ENCODE results near the gene TEX29. TPM values are rescaled to one million over a fixed set of nuclear protein-coding genes. Genes with fewer than 3 reads are reported as not detected.

Gene TEX29
- total RNA-seq, 4 donors from 2014 or later, result not detected

GRCh38 chr13:111359237-111359915, 38.9 kb downstream of the TEX29 start:
- DNase-seq, result no peak
- intact Hi-C loops (cut with DNase I), result no loop called here
- 65 to 68% methylated on average over 11 of the region's 11 CpGs for WGBS, 2 donors
- TF ChIP-seq POLR2A (IDR thresholded peaks at IDR 0.05), result no peak
- TF ChIP-seq CTCF (IDR thresholded peaks at IDR 0.05), result no peak
- no peaks in the 10 kb centered on the region for H3K27me3 ChIP-seq
- H3K27ac ChIP-seq, result no peak overlapping the region
- no peak overlapping the region for H3K4me3 ChIP-seq (replicated peaks in 1 of 3)
- H3K9me3 ChIP-seq, result no peaks in the 10 kb centered on the region
- no peaks in the 10 kb centered on the region for H3K4me1 ChIP-seq
- H3K36me3 ChIP-seq, result no peaks in the 10 kb centered on the region

- no peaks in the 10 kb centered on the region for H3K36me3 ChIP-seq
- H3K4me1 ChIP-seq, result no peaks in the 10 kb centered on the region
- intact Hi-C loops (cut with DNase I), result no loop called here
- DNase-seq, result no peak
- no peaks in the 10 kb centered on the region for H3K9me3 ChIP-seq
- H3K27ac ChIP-seq, result no peak overlapping the region
- TF ChIP-seq CTCF (IDR thresholded peaks at IDR 0.05), result no peak
- TF ChIP-seq POLR2A (IDR thresholded peaks at IDR 0.05), result no peak
- 79 to 83% methylated on average over 7 of the region's 7 CpGs for WGBS, 2 donors
- H3K27me3 ChIP-seq, result no peaks in the 10 kb centered on the region
- H3K4me3 ChIP-seq (replicated peaks in 1 of 3), result no peak overlapping the region
These were observed 39.5 kb downstream of the TEX29 start for GRCh38 chr13:111359930-111360329.

GRCh38 chr13:111360452-111360851, 40.0 kb downstream of the TEX29 start:
- no peak overlapping the region for H3K27ac ChIP-seq
- intact Hi-C loops (cut with DNase I), result no loop called here
- no peak for TF ChIP-seq CTCF (IDR thresholded peaks at IDR 0.05)
- TF ChIP-seq POLR2A (IDR thresholded peaks at IDR 0.05), result no peak
- no peak overlapping the region for H3K4me3 ChIP-seq (replicated peaks in 1 of 3)
- H3K4me1 ChIP-seq, result no peaks in the 10 kb centered on the region
- no peak for DNase-seq
- H3K36me3 ChIP-seq, result no peaks in the 10 kb centered on the region
- no peaks in the 10 kb centered on the region for H3K9me3 ChIP-seq
- H3K27me3 ChIP-seq, result no peaks in the 10 kb centered on the region
- WGBS, 2 donors, result 81 to 87% methylated on average over 9 of the region's 9 CpGs

GRCh38 chr13:111361046-111361872, 40.8 kb downstream of the TEX29 start:
- intact Hi-C loops (cut with DNase I), result no loop called here
- DNase-seq, result no peak
- no peaks in the 10 kb centered on the region for H3K4me1 ChIP-seq
- H3K4me3 ChIP-seq (replicated peaks in 1 of 3), result no peak overlapping the region
- H3K27me3 ChIP-seq, result no peaks in the 10 kb centered on the region
- 78 to 79% methylated on average over 20 of the region's 20 CpGs for WGBS, 2 donors
- no peaks in the 10 kb centered on the region for H3K9me3 ChIP-seq
- H3K36me3 ChIP-seq, result no peaks in the 10 kb centered on the region
- H3K27ac ChIP-seq, result no peak overlapping the region
- TF ChIP-seq CTCF (IDR thresholded peaks at IDR 0.05) (no peak), POLR2A (IDR thresholded peaks at IDR 0.05) (no peak)
